Upper lobe of right lung (tissue), 1 donor: ENCODE results near the gene KRTAP10-12. TPM values are rescaled to one million over a fixed set of nuclear protein-coding genes. Genes with fewer than 3 reads are reported as not detected.
A peak's percentile ranks its signal among the peaks of the same experiment; 100 is the strongest.

ENCODE experiments used
- ATAC-seq: fragments of 200-7000 bp; cut with Tn5 transposase; one replicate; pipeline ENCODE4 v1.9.1; 2020; ENCODE audit warnings: mild to moderate bottlenecking, moderate library complexity
- DNase-seq: peaks from one replicate; pipeline ENCODE4 v3.0.0-alpha.2; 2020
- H3K27ac ChIP-seq: fragments of 200-600 bp; one replicate; pipeline ENCODE4 v1.8.0; 2022
- H3K27me3 ChIP-seq: fragments of 200-600 bp; one replicate; pipeline ENCODE4 v1.8.0; 2022; ENCODE audit warnings: mild to moderate bottlenecking
- H3K36me3 ChIP-seq: fragments of 200-600 bp; one replicate; pipeline ENCODE4 v1.8.0; 2022
- H3K4me1 ChIP-seq: fragments of 200-600 bp; one replicate; pipeline ENCODE4 v1.8.0; 2022
- H3K4me3 ChIP-seq: fragments of 200-600 bp; one replicate; pipeline ENCODE4 v1.8.0; 2022; ENCODE audit warnings: mild to moderate bottlenecking
- H3K9me3 ChIP-seq: fragments of 200-600 bp; one replicate; pipeline ENCODE4 v1.8.0; 2022
- intact Hi-C: fragments of 100-400 bp; cut with DNase I; formaldehyde crosslinking; loops from one replicate; pipeline ENCODE4 v1.11.0; 2022
- total RNA-seq: library from RNA; stranded (reverse); fragmentation: NEBNext Ultra II Directional; extraction: Animal tissue kit (Norgen Biotek cat#: 25700); gene quantifications from one replicate; pipeline ENCODE4 v1.2.1, GENCODE V29; 2021
- TF ChIP-seq, protein P1 (sequence below): fragments of 200-600 bp; IDR thresholded peaks from one replicate; pipeline ENCODE4 v1.8.0; 2022; ENCODE audit warnings: antibody characterized with exemption
- donor health status: DM: no; HTN: yes; CAD: no; lungs with severe emphysema.

KRTAP10-12 gene
- total RNA-seq, 1 donor from 2014 or later = not detected

GRCh38 chr21:44710756-44711326, 13.9 kb downstream of the KRTAP10-12 start:
- no peaks in the 10 kb centered on the region for H3K36me3 ChIP-seq
- ATAC-seq (peak; percentile 36), DNase-seq (peak; percentile 65)
- H3K4me3 ChIP-seq = no peak overlapping the region
- peaks cover 8% of the 10 kb centered on the region for H3K4me1 ChIP-seq
- H3K9me3 ChIP-seq = no peaks in the 10 kb centered on the region
- no peak overlapping the region for H3K27ac ChIP-seq
- intact Hi-C loops = no loop called here
- TF ChIP-seq, protein P1, sequence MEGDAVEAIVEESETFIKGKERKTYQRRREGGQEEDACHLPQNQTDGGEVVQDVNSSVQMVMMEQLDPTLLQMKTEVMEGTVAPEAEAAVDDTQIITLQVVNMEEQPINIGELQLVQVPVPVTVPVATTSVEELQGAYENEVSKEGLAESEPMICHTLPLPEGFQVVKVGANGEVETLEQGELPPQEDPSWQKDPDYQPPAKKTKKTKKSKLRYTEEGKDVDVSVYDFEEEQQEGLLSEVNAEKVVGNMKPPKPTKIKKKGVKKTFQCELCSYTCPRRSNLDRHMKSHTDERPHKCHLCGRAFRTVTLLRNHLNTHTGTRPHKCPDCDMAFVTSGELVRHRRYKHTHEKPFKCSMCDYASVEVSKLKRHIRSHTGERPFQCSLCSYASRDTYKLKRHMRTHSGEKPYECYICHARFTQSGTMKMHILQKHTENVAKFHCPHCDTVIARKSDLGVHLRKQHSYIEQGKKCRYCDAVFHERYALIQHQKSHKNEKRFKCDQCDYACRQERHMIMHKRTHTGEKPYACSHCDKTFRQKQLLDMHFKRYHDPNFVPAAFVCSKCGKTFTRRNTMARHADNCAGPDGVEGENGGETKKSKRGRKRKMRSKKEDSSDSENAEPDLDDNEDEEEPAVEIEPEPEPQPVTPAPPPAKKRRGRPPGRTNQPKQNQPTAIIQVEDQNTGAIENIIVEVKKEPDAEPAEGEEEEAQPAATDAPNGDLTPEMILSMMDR = no peak
- peaks cover 73% of the 10 kb centered on the region for H3K27me3 ChIP-seq

DNA sequence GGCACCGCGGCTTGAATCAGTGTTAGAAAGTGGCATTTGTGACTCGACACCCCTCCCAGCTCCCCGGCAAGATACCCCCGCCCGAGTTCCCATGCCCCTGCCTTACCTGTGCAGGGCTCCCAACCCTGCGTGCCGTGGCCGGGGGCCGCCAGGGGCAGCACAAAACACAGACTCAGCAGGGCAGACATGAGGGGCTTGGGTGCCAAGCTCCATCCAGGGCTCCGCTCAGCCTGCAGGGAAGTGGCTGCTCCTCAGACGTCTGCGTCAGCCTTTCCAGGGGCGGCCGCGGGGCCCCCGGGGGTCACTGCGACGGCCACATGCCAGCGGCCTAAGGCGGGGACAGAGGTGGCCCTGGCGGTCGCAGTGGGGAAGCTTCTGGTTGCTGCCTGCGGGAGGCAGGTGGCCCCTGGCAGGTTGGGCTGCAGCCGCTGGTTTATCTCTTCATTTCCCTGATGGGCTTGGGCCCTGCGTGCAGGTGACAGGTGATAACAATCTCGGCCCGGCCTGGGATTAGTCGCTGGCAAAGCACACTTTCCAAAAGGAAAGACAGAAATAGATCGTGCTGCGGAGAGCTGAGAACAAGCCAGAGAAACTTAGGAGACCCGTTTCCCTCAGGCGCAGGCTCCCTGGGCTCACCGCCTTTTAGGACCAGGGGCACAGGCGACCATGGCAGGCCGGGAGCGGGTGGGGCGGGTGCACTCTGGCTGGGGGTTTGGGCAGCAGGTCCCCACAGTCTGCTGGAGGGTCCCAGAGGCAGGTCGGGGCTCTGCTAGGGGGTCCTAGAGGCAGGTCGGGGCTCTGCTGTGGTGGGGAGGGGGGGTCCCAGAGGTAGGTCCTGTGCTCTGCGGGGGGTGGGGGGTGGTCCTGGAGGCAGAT, 14.6 kb downstream of the KRTAP10-12 start, which contains the start of gene TSPEAR:
Gene TSPEAR (minus strand): TSS at position 246 of the 876 bp plus-strand sequence. CDS start 58 bp downstream, at position 188.
- no peak within 1 kb of the TSS for H3K4me3 ChIP-seq
- TF ChIP-seq, protein P1 = no peak
- H3K4me1 ChIP-seq = peaks cover 8% of the 10 kb centered on the region
- ATAC-seq (no peak), DNase-seq (peak; percentile 64)
- H3K27ac ChIP-seq = no peak within 1 kb of the TSS
- no peaks in the 10 kb centered on the region for H3K36me3 ChIP-seq
- peaks cover 66% of the 10 kb centered on the region for H3K27me3 ChIP-seq
- intact Hi-C loops = no loop called here
- H3K9me3 ChIP-seq = no peaks in the 10 kb centered on the region

DNA sequence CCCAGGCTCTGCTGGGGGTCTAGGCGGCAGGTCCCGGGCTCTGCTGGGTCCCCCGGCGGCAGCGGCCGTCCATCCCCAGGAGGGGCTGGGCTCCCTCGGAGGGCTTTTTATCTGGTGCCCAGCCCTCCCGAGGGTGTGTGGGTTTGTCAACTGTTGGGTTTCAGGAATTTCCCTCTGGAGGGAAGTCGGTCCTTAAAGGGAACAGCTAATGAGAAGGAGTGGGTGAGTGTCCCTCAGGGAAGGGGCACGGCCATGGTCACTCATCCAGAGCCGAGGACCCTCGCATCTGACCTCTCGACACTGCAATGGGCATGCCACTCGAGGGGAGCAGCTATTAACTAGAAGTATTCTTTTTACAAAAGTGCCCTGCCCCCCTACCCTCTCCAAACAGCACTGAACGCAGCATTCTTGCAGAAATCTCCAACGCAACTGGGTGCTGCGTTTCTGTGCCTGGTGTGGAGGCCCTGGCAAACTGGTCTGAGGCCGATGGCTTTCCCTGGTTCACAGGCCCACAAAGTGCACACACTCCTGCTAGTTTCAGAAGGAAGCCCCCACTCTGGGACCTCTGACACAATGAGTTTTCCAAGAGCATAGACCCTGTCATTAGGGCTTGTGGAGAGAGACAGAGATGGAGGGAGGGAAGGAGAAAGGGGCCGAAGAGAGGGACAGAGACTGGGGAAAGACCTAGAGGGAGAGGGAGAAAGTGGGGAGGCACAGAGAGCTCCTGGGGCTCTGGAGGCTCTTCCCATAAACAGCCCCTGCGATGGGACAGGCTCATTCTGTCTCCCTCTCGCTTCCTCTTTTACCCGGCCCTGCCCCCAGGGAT, 15.4 kb downstream of the KRTAP10-12 start:
- intact Hi-C loops = no loop called here
- Histone ChIP-seq H3K36me3 (no peaks in the 10 kb centered on the region), H3K4me3 (no peak overlapping the region), H3K27me3 (peaks cover 59% of the 10 kb centered on the region), H3K9me3 (no peaks in the 10 kb centered on the region), H3K4me1 (peaks cover 8% of the 10 kb centered on the region), H3K27ac (no peak overlapping the region)
- TF ChIP-seq, protein P1 = no peak
- DNase-seq = peak; percentile 3
- no peak for ATAC-seq

DNA sequence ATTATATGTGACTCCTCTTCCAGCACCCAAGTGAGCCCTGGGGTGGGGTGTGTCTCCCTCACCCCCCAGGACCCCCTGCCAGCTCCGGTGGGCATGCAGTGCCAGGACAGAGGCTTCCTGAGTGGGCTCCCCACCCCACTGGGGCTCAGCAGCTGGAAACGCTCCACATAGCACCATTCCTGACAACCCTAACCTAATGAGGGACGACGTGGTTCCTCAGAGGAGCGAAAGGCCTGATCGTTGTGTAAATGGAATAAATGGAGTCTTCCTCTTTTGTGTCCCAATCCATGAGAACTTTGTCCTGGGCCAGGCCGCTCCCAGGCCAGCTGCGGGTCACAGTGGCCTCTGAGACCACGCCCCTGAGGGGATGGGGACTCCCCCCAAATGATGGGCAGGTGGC, 16.2 kb downstream of the KRTAP10-12 start:
- intact Hi-C loops = no loop called here
- TF ChIP-seq, protein P1 = no peak
- H3K4me3 ChIP-seq = no peak overlapping the region
- no peaks in the 10 kb centered on the region for H3K9me3 ChIP-seq
- no peak overlapping the region for H3K27ac ChIP-seq
- H3K36me3 ChIP-seq = no peaks in the 10 kb centered on the region
- peaks cover 8% of the 10 kb centered on the region for H3K4me1 ChIP-seq
- ATAC-seq (no peak), DNase-seq (peak; percentile 32)
- peaks cover 56% of the 10 kb centered on the region for H3K27me3 ChIP-seq

DNA sequence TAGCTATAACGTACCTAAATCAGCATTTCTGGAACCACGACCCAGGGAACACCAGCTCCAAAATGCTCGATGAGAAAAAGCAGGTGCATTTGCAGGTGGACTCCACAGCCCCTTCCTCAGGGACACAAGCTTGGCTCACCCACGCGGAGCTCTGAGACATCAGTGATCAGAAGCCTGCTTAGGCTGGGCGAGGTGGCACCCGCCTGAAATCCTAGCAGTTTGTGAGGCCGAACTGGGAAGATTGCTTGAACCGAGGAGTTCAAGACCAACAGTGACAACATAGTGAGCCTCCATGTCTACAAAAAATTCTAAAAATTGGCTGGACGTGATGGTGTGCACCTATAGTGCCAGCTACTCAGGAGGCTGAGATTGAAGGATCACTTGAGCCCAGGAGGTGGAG, 16.9 kb downstream of the KRTAP10-12 start:
- Histone ChIP-seq H3K9me3 (no peaks in the 10 kb centered on the region), H3K27me3 (peaks cover 49% of the 10 kb centered on the region), H3K36me3 (no peaks in the 10 kb centered on the region), H3K4me3 (no peak overlapping the region), H3K4me1 (peaks cover 8% of the 10 kb centered on the region), H3K27ac (no peak overlapping the region)
- TF ChIP-seq, protein P1 = no peak
- intact Hi-C loops = no loop called here
- ATAC-seq = no peak
- no peak for DNase-seq
